ENCODE data around the gene MFSD6.
"Not testable (repeated sequence)": the region's sequence is repeated elsewhere in the genome, so short reads cannot be mapped to it uniquely, and the experiment has no call there.

The MFSD6 gene

GRCh38 chr2:190486037-190486623, 78.0 kb downstream of the MFSD6 start:
- no peak overlapping the region for H3K4me3 ChIP-seq (ENCODE audit: extremely low read depth, insufficient read depth, low read length, poor library complexity, severe bottlenecking)
- H3K27ac ChIP-seq (ENCODE audit: low read depth, low read length, severe bottlenecking) = no peak overlapping the region
- no peaks in the 10 kb centered on the region for H3K4me1 ChIP-seq (ENCODE audit: control insufficient read depth, insufficient read depth, low read length, poor library complexity, severe bottlenecking)
- WGBS, 2 experiments (ENCODE audit: insufficient coverage in 2 of 2) = 89 to 100% methylated on average over 1 to 2 of the region's 3 CpGs
- H3K36me3 ChIP-seq (ENCODE audit: control insufficient read depth, insufficient read depth, low read length) = no peaks in the 10 kb centered on the region
- no peaks in the 10 kb centered on the region for H3K9me3 ChIP-seq (ENCODE audit: control insufficient read depth, low read length)

GRCh38 chr2:190488516-190489233, 80.5 kb downstream of the MFSD6 start:
- H3K36me3 ChIP-seq (ENCODE audit: control insufficient read depth, insufficient read depth, low read length) = no peaks in the 10 kb centered on the region
- no peak overlapping the region for H3K27ac ChIP-seq (ENCODE audit: low read depth, low read length, severe bottlenecking)
- H3K9me3 ChIP-seq (ENCODE audit: control insufficient read depth, low read length) = no peaks in the 10 kb centered on the region
- H3K4me1 ChIP-seq (ENCODE audit: control insufficient read depth, insufficient read depth, low read length, poor library complexity, severe bottlenecking) = no peaks in the 10 kb centered on the region
- H3K4me3 ChIP-seq (ENCODE audit: extremely low read depth, insufficient read depth, low read length, poor library complexity, severe bottlenecking) = no peak overlapping the region
- 100% methylated on average over 1 of the region's 6 CpGs; no CpG with 5 or more reads in 1 of the 2 experiments for WGBS, 2 experiments (ENCODE audit: insufficient coverage in 2 of 2)

- no peak overlapping the region for H3K4me3 ChIP-seq (ENCODE audit: extremely low read depth, insufficient read depth, low read length, poor library complexity, severe bottlenecking)
- 72 to 82% methylated on average over 2 to 4 of the region's 4 CpGs for WGBS, 2 experiments (ENCODE audit: insufficient coverage in 2 of 2)
- no peaks in the 10 kb centered on the region for H3K4me1 ChIP-seq (ENCODE audit: control insufficient read depth, insufficient read depth, low read length, poor library complexity, severe bottlenecking)
- H3K27ac ChIP-seq (ENCODE audit: low read depth, low read length, severe bottlenecking) = peak overlapping the region; percentile 55
- H3K9me3 ChIP-seq (ENCODE audit: control insufficient read depth, low read length) = no peaks in the 10 kb centered on the region
- no peaks in the 10 kb centered on the region for H3K36me3 ChIP-seq (ENCODE audit: control insufficient read depth, insufficient read depth, low read length)
Observed at GRCh38 chr2:190489475-190489874, 81.3 kb downstream of the MFSD6 start.

- 88 to 100% methylated on average over 1 of the region's 3 CpGs for WGBS, 2 experiments (ENCODE audit: insufficient coverage in 2 of 2)
- H3K9me3 ChIP-seq (ENCODE audit: control insufficient read depth, low read length) = no peaks in the 10 kb centered on the region
- no peak overlapping the region for H3K4me3 ChIP-seq (ENCODE audit: extremely low read depth, insufficient read depth, low read length, poor library complexity, severe bottlenecking)
- no peaks in the 10 kb centered on the region for H3K4me1 ChIP-seq (ENCODE audit: control insufficient read depth, insufficient read depth, low read length, poor library complexity, severe bottlenecking)
- no peak overlapping the region for H3K27ac ChIP-seq (ENCODE audit: low read depth, low read length, severe bottlenecking)
- H3K36me3 ChIP-seq (ENCODE audit: control insufficient read depth, insufficient read depth, low read length) = no peaks in the 10 kb centered on the region
Observed at GRCh38 chr2:190490502-190490901, 82.3 kb downstream of the MFSD6 start.

- Histone ChIP-seq H3K36me3 (ENCODE audit: control insufficient read depth, insufficient read depth, low read length) (no peaks in the 10 kb centered on the region), H3K27ac (ENCODE audit: low read depth, low read length, severe bottlenecking) (no peak overlapping the region), H3K9me3 (ENCODE audit: control insufficient read depth, low read length) (no peaks in the 10 kb centered on the region), H3K4me1 (ENCODE audit: control insufficient read depth, insufficient read depth, low read length, poor library complexity, severe bottlenecking) (no peaks in the 10 kb centered on the region), H3K4me3 (ENCODE audit: extremely low read depth, insufficient read depth, low read length, poor library complexity, severe bottlenecking) (no peak overlapping the region)
- WGBS, 2 experiments (ENCODE audit: insufficient coverage in 2 of 2) = no CpG with 5 or more reads among the region's 2 CpGs
Observed at GRCh38 chr2:190493095-190493494, 84.9 kb downstream of the MFSD6 start.

GRCh38 chr2:190494600-190495227, 86.6 kb downstream of the MFSD6 start:
- H3K4me1 ChIP-seq (ENCODE audit: control insufficient read depth, insufficient read depth, low read length, poor library complexity, severe bottlenecking); H3K9me3 ChIP-seq (ENCODE audit: control insufficient read depth, low read length); H3K27ac ChIP-seq (ENCODE audit: low read depth, low read length, severe bottlenecking); H3K4me3 ChIP-seq (ENCODE audit: extremely low read depth, insufficient read depth, low read length, poor library complexity, severe bottlenecking); H3K36me3 ChIP-seq (ENCODE audit: control insufficient read depth, insufficient read depth, low read length): not testable (repeated sequence)
- WGBS, 2 experiments (ENCODE audit: insufficient coverage in 2 of 2) = 100% methylated on average over 2 of the region's 3 CpGs; no CpG with 5 or more reads in 1 of the 2 experiments

GRCh38 chr2:190497428-190497827, 89.3 kb downstream of the MFSD6 start:
- Histone ChIP-seq H3K4me1 (ENCODE audit: control insufficient read depth, insufficient read depth, low read length, poor library complexity, severe bottlenecking) (no peaks in the 10 kb centered on the region), H3K27ac (ENCODE audit: low read depth, low read length, severe bottlenecking) (no peak overlapping the region), H3K4me3 (ENCODE audit: extremely low read depth, insufficient read depth, low read length, poor library complexity, severe bottlenecking) (no peak overlapping the region), H3K36me3 (ENCODE audit: control insufficient read depth, insufficient read depth, low read length) (no peaks in the 10 kb centered on the region), H3K9me3 (ENCODE audit: control insufficient read depth, low read length) (no peaks in the 10 kb centered on the region)
- 71 to 76% methylated on average over 1 to 4 of the region's 4 CpGs for WGBS, 2 experiments (ENCODE audit: insufficient coverage in 2 of 2)

GRCh38 chr2:190499273-190499672, 91.1 kb downstream of the MFSD6 start:
- Histone ChIP-seq H3K36me3 (ENCODE audit: control insufficient read depth, insufficient read depth, low read length) (no peaks in the 10 kb centered on the region), H3K4me1 (ENCODE audit: control insufficient read depth, insufficient read depth, low read length, poor library complexity, severe bottlenecking) (no peaks in the 10 kb centered on the region), H3K27ac (ENCODE audit: low read depth, low read length, severe bottlenecking) (no peak overlapping the region), H3K9me3 (ENCODE audit: control insufficient read depth, low read length) (no peaks in the 10 kb centered on the region), H3K4me3 (ENCODE audit: extremely low read depth, insufficient read depth, low read length, poor library complexity, severe bottlenecking) (no peak overlapping the region)
- WGBS, 2 experiments (ENCODE audit: insufficient coverage in 2 of 2) = 80% methylated on average over 1 of the region's 1 CpG; no CpG with 5 or more reads in 1 of the 2 experiments

GRCh38 chr2:190500054-190500502, 91.9 kb downstream of the MFSD6 start:
- Histone ChIP-seq H3K36me3 (ENCODE audit: control insufficient read depth, insufficient read depth, low read length) (no peaks in the 10 kb centered on the region), H3K9me3 (ENCODE audit: control insufficient read depth, low read length) (no peaks in the 10 kb centered on the region), H3K4me1 (ENCODE audit: control insufficient read depth, insufficient read depth, low read length, poor library complexity, severe bottlenecking) (no peaks in the 10 kb centered on the region), H3K27ac (ENCODE audit: low read depth, low read length, severe bottlenecking) (no peak overlapping the region), H3K4me3 (ENCODE audit: extremely low read depth, insufficient read depth, low read length, poor library complexity, severe bottlenecking) (no peak overlapping the region)
- WGBS, 2 experiments (ENCODE audit: insufficient coverage in 2 of 2) = 85 to 100% methylated on average over 2 to 3 of the region's 7 CpGs

- 93 to 100% methylated on average over 2 to 4 of the region's 5 CpGs for WGBS, 2 experiments (ENCODE audit: insufficient coverage in 2 of 2)
- no peaks in the 10 kb centered on the region for H3K9me3 ChIP-seq (ENCODE audit: control insufficient read depth, low read length)
- no peaks in the 10 kb centered on the region for H3K4me1 ChIP-seq (ENCODE audit: control insufficient read depth, insufficient read depth, low read length, poor library complexity, severe bottlenecking)
- no peak overlapping the region for H3K4me3 ChIP-seq (ENCODE audit: extremely low read depth, insufficient read depth, low read length, poor library complexity, severe bottlenecking)
- no peak overlapping the region for H3K27ac ChIP-seq (ENCODE audit: low read depth, low read length, severe bottlenecking)
- no peaks in the 10 kb centered on the region for H3K36me3 ChIP-seq (ENCODE audit: control insufficient read depth, insufficient read depth, low read length)
Observed at GRCh38 chr2:190501231-190501630, 93.1 kb downstream of the MFSD6 start.

Measured in mesodermal cell (in vitro differentiated cells).